Measurements from ENCODE around the gene SPAAR.

GRCh38 chr9:35915681-35916294 is 6.5 kb downstream of the SPAAR start:
- TF ChIP-seq POLR2AphosphoS5 (IDR thresholded peaks at IDR 0.05) (no peak), POLR2A (IDR thresholded peaks at IDR 0.05) (no peak), EP300 (IDR thresholded peaks at IDR 0.05) (no peak)
- TF ChIP-seq, protein P1, sequence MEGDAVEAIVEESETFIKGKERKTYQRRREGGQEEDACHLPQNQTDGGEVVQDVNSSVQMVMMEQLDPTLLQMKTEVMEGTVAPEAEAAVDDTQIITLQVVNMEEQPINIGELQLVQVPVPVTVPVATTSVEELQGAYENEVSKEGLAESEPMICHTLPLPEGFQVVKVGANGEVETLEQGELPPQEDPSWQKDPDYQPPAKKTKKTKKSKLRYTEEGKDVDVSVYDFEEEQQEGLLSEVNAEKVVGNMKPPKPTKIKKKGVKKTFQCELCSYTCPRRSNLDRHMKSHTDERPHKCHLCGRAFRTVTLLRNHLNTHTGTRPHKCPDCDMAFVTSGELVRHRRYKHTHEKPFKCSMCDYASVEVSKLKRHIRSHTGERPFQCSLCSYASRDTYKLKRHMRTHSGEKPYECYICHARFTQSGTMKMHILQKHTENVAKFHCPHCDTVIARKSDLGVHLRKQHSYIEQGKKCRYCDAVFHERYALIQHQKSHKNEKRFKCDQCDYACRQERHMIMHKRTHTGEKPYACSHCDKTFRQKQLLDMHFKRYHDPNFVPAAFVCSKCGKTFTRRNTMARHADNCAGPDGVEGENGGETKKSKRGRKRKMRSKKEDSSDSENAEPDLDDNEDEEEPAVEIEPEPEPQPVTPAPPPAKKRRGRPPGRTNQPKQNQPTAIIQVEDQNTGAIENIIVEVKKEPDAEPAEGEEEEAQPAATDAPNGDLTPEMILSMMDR (IDR thresholded peaks at IDR 0.05), result no peak

Measured in upper lobe of left lung (tissue), 4 donors.